Measurements from ENCODE around the gene GHDC. TPM values are rescaled to one million over a fixed set of nuclear protein-coding genes. Genes with fewer than 3 reads are reported as not detected.

Gene GHDC
- total and polyA plus RNA-seq, 2 donors (not counting 3 experiments of a cell fraction or from before 2014, with no cell fraction given), result 9.8 to 11.2 TPM

- H3K79me2 ChIP-seq (ENCODE audit: control insufficient read depth, insufficient read depth, low read length), result no peaks in the 10 kb centered on the region
- BruUV-seq (replicated peaks), result no TSS peak
- no peaks in the 10 kb centered on the region for H4K20me1 ChIP-seq (replicated peaks; ENCODE audit: control insufficient read depth, extremely low read depth, insufficient read depth, low read length)
- H2AFZ ChIP-seq (ENCODE audit: low read depth, low read length), result no peak overlapping the region
- no peak overlapping the region for H3K27ac ChIP-seq (ENCODE audit: insufficient read depth, low read depth, low read length)
- H3K9me1 ChIP-seq (replicated peaks; ENCODE audit: control insufficient read depth, extremely low read depth, insufficient read depth, low read length), result no peaks in the 10 kb centered on the region
- FAIRE-seq (no peak), DNase-seq (ENCODE audit: low read depth, low spot score) (no peak)
- peaks cover 5 to 18% of the 10 kb centered on the region in 2 experiments for H3K36me3 ChIP-seq (ENCODE audit: control insufficient read depth in 2 of 2, extremely low read depth in 1 of 2, insufficient read depth in 2 of 2, low read length in 2 of 2)
- peaks cover 17% of the 10 kb centered on the region for H3K4me1 ChIP-seq (ENCODE audit: control insufficient read depth, extremely low read depth, insufficient read depth, low read length)
- dilution Hi-C loops (cut with MboI; ENCODE audit: extremely low pct_ligation_motif_present, low sequenced_read_pairs), result no loop called here
- no peaks in the 10 kb centered on the region for H3K9me3 ChIP-seq (replicated peaks; ENCODE audit: control insufficient read depth, insufficient read depth, low read length)
- TF ChIP-seq POLR2AphosphoS5 (IDR thresholded peaks at IDR 0.05; ENCODE audit: insufficient read depth, low read depth, low read length) (no peak), JUN (IDR thresholded peaks at IDR 0.05; ENCODE audit: borderline replicate concordance, insufficient read depth, insufficient read length, low read depth) (no peak), EZH2 (IDR thresholded peaks at IDR 0.05; ENCODE audit: borderline replicate concordance, low read depth, low read length, severe bottlenecking) (no peak), FOS (IDR thresholded peaks at IDR 0.05; ENCODE audit: borderline replicate concordance, insufficient read depth, low read length) (no peak), POLR2A (IDR thresholded peaks at IDR 0.05; ENCODE audit: low read depth, low read length) (no peak), MYC (IDR thresholded peaks at IDR 0.05; ENCODE audit: low read depth, low read length) (no peak), GATA2 (IDR thresholded peaks at IDR 0.05; ENCODE audit: insufficient read depth, insufficient read length, low read depth, low read length) (no peak)
- TF ChIP-seq, protein P1, sequence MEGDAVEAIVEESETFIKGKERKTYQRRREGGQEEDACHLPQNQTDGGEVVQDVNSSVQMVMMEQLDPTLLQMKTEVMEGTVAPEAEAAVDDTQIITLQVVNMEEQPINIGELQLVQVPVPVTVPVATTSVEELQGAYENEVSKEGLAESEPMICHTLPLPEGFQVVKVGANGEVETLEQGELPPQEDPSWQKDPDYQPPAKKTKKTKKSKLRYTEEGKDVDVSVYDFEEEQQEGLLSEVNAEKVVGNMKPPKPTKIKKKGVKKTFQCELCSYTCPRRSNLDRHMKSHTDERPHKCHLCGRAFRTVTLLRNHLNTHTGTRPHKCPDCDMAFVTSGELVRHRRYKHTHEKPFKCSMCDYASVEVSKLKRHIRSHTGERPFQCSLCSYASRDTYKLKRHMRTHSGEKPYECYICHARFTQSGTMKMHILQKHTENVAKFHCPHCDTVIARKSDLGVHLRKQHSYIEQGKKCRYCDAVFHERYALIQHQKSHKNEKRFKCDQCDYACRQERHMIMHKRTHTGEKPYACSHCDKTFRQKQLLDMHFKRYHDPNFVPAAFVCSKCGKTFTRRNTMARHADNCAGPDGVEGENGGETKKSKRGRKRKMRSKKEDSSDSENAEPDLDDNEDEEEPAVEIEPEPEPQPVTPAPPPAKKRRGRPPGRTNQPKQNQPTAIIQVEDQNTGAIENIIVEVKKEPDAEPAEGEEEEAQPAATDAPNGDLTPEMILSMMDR (IDR thresholded peaks at IDR 0.05; ENCODE audit: extremely low read depth in 1 of 2, insufficient read depth in 1 of 2, low read depth in 1 of 2, low read length in 2 of 2), result no peak
- TF ChIP-seq, protein P2, sequence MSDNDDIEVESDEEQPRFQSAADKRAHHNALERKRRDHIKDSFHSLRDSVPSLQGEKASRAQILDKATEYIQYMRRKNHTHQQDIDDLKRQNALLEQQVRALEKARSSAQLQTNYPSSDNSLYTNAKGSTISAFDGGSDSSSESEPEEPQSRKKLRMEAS (IDR thresholded peaks at IDR 0.05; ENCODE audit: insufficient read depth, insufficient read length), result no peak
- intact Hi-C loops (cut with micrococcal nuclease), result no loop called here
- H3K4me3 ChIP-seq (replicated peaks in 1 of 3; ENCODE audit: insufficient read depth in 1 of 3, low read depth in 1 of 3, low read length in 3 of 3), result no peak overlapping the region
- POLR2A ChIA-PET, result no interaction called here
- CTCF ChIA-PET, result no interaction called here
- no peak overlapping the region for H3K4me2 ChIP-seq (ENCODE audit: insufficient read depth, low read length)
- no peaks in the 10 kb centered on the region for H3K27me3 ChIP-seq (ENCODE audit: control insufficient read depth in 2 of 2, insufficient read depth in 2 of 2, low read length in 2 of 2)
- H3K9ac ChIP-seq (replicated peaks; ENCODE audit: extremely low read depth, insufficient read depth, low read length), result no peak overlapping the region
Observed at GRCh38 chr17:42225646-42226045, 31.4 kb upstream of the GHDC start.

All from endothelial cell of umbilical vein (primary cell).